Liver (tissue), 3 donors: ENCODE results near the gene HLA-DRA.

Experiments
- CTCF ChIP-seq: fragments of 150-350 bp; IDR thresholded peaks from 2 replicates; pipeline ENCODE4 v1.5.1; 2017; ENCODE audit warnings: improper control_type of control experiment, low read depth, low read length; ENCODE audit not compliant: missing input control
- RAD21 ChIP-seq, 2 donors: IDR thresholded peaks; 2 replicates each; pipeline ENCODE4 v1.6.1; 2016; ENCODE audit warnings: antibody characterized with exemption in 2 of 2, mild to moderate bottlenecking in 2 of 2
- YY1 ChIP-seq: IDR thresholded peaks from 2 replicates; pipeline ENCODE4 v1.6.1; 2016; ENCODE audit warnings: antibody characterized with exemption, mild to moderate bottlenecking
- ZBTB33 ChIP-seq: IDR thresholded peaks from 2 replicates; pipeline ENCODE4 v1.6.1; 2016; ENCODE audit warnings: antibody characterized with exemption
- donor health status: healthy.
- donor health status: healthy.

DNA sequence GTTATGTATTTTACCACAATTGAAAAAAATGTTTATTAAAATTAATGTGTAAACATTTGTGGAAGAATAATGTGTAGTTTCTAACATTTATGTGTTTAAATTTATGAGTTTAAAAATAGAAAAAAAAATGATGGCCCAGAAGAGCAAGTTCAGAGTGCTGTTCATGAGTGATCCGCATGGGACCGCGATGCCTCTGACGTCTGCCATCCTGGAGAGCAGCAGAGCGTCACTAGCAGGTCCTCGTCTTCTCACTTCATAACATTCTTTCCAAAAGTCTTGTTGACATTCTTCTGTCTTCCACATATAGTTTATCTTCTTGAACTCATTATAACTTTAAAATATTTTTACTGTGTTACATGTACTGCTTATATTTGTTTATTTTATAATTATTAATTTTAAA is 48.2 kb upstream of the HLA-DRA start:
- TF ChIP-seq CTCF (no peak), YY1 (no peak), ZBTB33 (no peak), RAD21 (IDR thresholded peaks at IDR 0.05) (no peak)
